HG03066 (cell line): ENCODE data around the gene P4HTM.

Experiments
- ATAC-seq: cut with Tn5 transposase; IDR thresholded peaks from one replicate; pipeline ENCODE4 v1.9.1; 2021; ENCODE audit warnings: low read depth; ENCODE audit not compliant: unreplicated experiment

The P4HTM gene, protein sequence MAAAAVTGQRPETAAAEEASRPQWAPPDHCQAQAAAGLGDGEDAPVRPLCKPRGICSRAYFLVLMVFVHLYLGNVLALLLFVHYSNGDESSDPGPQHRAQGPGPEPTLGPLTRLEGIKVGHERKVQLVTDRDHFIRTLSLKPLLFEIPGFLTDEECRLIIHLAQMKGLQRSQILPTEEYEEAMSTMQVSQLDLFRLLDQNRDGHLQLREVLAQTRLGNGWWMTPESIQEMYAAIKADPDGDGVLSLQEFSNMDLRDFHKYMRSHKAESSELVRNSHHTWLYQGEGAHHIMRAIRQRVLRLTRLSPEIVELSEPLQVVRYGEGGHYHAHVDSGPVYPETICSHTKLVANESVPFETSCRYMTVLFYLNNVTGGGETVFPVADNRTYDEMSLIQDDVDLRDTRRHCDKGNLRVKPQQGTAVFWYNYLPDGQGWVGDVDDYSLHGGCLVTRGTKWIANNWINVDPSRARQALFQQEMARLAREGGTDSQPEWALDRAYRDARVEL

GRCh38 chr3:48989796-48990635, at the start of gene P4HTM:
Gene P4HTM (plus strand): TSS chr3:48990241. CDS start chr3:48990257, 16 bp downstream.
- peak; percentile 58 for ATAC-seq

DNA sequence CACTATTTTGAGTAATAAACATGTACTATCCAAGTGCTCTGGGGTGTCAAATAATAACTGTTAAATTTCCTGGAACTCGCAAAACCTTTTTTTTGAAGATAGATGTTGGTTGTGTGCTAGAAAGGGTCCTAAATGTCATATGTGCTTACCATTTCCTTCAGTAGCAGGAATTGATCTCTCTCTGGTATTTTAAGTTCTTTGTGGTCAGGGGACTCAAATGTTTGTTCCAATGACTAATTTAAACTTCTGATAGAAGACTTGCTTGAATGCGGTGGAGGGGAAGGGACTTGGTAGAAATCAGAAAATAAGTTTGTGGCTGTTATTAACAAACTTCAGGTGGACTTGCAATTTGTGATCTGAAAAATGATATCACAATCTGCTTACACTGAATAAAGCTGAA, 44.6 kb upstream of the P4HTM start:
- no peak for ATAC-seq

- ATAC-seq, result no peak
These were observed 44.0 kb upstream of the P4HTM start for GRCh38 chr3:48945891-48946549.

DNA sequence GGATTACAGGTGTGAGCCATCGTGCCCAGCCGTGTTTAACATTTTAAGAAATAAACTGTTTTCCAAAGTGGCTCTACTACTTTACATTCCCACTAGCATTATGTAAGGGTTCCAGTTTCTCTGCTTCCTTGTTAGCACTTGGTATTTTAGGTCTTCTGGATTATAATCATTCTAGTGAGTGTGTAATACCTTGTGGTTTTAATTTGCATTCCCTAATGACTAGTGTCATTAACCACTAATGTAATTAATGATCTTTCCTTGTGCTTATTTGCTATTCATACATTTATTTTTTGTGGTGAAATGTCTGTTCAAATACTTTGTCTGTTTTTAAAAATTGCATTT, 40.7 kb upstream of the P4HTM start:
- ATAC-seq, result no peak

- no peak for ATAC-seq
These were observed 40.0 kb upstream of the P4HTM start for GRCh38 chr3:48950051-48950450.

DNA sequence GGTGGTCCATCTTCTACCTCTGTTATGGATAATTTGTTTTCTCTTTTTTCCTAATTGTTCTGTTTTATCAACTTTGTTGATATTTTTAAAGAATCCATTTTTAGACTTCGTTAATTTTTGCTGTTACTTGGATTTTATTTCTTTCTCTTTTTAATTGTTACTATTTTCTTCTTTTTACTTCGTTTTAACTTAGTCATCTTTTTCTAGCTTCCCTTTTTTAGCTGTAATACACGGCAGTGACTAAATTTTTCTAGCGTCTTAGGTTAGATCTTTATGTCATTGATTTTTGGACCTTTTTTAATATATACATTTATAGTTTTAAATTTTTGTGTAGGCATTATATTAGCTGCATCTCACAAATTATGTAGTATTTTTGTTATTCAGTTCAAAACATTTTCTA, 38.3 kb upstream of the P4HTM start:
- no peak for ATAC-seq

DNA sequence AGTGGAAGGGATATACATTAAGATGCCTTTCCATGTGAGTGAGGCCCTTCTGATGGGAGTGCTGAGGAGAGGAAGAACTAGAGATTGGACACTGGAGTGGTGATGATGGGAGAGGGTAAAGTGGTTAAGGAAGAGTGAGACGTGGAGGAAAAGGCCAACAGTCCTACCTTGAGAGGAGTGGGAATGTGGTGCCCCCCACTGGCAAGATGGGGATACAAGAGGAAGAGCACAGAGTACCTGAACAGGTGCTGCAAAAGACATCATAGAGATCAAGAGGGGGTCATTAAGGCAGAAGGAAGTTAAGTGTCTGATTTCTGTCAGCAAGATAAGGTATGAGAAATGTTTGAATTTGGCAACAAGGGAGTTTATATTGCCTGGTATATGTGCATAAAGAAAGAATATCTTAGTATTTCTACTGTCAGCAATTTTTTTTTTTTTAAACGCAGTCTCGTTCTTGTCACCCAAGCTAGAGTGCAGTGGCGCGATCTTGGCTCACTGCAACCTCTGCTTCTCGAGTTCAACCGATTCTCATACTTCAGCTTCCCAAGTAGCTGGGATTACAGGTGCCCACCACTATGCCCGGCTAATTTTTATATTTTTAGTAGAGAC, 37.4 kb upstream of the P4HTM start:
- ATAC-seq, result no peak

DNA sequence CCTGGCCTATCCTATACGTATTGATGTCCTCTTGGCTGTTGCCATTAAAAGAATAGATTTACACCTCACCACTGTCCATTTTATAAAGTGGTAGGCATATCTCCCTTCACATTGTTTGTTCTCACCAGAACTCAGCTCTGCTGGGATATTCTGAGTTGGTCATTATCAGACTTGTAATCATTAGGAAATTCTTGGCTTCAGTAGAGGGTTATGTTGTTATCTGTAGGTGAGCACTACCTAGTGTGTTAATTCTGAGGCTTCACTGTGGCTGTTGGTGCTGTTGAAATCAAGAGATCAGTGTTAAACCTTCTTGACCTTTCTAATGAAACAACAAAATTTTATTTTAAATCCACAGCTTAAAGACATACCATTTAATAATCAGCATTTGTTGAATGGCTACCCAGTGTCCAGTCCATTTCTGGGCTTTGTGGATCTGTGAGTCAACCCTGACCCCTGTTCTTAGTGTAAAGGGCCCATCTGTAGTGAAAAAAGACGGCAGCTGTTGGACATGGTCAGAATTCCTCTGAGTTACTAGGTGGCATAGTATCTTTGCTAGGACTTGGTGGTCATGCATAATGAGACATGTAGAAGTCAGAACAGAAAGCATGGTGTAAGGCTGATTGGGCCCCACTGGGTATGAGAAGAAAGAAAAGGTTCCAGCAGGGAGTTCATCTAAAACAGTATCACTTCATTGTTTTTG, 32.9 kb upstream of the P4HTM start:
- ATAC-seq, result no peak

GRCh38 chr3:48960841-48961413, 29.1 kb upstream of the P4HTM start:
- no peak for ATAC-seq

- no peak for ATAC-seq
These were observed 27.7 kb upstream of the P4HTM start for GRCh38 chr3:48962340-48962739.

DNA sequence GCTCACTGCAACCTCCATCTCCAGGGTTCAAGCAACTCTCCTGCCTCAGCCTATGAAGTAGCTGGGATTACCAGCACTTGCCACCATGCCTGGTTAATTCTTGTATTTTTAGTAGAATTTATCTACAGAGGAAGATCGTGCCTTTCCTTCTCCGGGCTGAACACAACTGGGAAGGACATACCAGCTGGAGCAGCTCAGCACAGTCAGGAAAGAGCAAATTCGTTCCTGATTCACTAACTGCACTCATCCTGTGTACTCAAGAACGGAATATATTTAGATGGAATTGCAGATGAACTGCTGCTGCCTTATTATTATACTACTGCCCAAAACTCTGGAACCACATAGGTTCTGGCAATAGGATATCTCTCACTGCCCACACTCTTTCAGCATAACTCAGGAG, 27.1 kb upstream of the P4HTM start:
- ATAC-seq, result no peak

- ATAC-seq, result no peak
These were observed 26.4 kb upstream of the P4HTM start for GRCh38 chr3:48963591-48963990.

DNA sequence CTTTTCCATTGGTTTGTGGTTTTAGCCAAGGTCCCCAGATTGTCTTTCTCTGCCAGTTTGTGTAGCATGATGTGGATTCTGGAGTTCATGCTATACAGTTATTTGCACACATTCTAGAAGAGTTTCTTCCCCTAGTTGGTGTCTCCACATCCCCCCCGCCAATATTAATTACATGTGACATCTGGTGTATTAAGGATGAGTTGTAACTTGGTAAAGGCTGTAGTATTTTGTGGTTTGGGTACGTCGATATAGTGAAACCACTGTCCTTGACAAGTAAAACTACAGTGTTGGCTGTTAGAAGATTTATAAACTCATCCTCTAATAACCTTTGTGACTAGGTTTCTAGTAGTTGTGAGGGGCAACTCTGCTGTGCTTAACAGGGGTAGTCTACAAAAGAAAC, 23.7 kb upstream of the P4HTM start:
- no peak for ATAC-seq

DNA sequence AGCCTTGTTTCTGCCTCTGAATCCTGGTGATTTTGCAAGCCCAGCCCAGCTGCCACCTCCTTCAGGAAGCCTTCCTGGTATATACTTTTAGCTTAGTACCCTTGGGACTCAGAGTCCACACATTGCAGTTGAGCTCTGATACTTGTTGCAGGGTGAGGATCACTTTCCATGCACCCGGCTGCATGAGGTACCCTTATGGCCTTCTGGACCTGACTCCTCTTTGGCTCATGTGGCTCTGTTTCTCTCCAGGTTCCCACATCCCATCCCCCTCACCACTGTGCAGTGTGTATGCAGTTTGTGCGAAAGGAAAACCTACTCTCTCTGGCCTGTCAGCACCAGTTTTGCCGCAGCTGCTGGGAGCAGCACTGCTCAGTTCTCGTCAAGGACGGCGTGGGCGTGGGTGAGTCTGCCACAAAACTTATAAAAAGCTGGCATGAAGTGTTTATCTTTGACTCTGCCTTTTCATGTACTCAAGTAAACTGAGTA, 23.1 kb upstream of the P4HTM start:
- ATAC-seq, result no peak

GRCh38 chr3:48970586-48970985, 19.5 kb upstream of the P4HTM start:
- ATAC-seq, result no peak

- ATAC-seq, result no peak
These were observed 15.8 kb upstream of the P4HTM start for GRCh38 chr3:48974076-48974864.

DNA sequence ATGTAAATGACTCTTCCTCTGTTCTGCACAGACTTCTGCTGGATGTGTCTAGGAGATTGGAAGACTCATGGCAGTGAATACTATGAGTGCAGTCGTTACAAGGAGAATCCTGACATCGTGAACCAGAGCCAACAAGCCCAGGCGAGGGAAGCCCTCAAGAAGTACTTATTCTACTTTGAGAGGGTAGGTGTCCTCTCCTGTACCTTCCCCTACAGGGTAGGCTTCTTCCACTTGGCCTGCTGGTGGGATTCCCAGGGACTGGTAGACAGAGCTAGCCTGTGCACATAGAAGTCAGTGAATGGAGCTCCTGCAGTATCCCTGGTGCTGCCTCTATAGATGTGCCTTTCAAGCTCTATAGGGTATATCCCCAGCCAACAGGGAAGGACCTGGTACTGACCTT, 10.6 kb upstream of the P4HTM start:
- ATAC-seq, result no peak

- no peak for ATAC-seq
These were observed 9.7 kb upstream of the P4HTM start for GRCh38 chr3:48980295-48980694.

- ATAC-seq, result no peak
These were observed 8.0 kb upstream of the P4HTM start for GRCh38 chr3:48982016-48982415.
